ENCODE data around the gene HCN4. TPM values are rescaled to one million over a fixed set of nuclear protein-coding genes. Genes with fewer than 3 reads are reported as not detected.

The HCN4 gene
- total and polyA plus RNA-seq, 8 donors = 0.03 to 1.7 (median 0.18) TPM; not detected in 3

- 72 to 88% (median 78%) methylated on average over 6 of the region's 6 CpGs for WGBS, 5 donors
- TF ChIP-seq CTCF (IDR thresholded peaks at IDR 0.05) = no peak
- no peak for TF ChIP-seq POLR2A (IDR thresholded peaks at IDR 0.05)
- no peak for TF ChIP-seq POLR2AphosphoS5 (IDR thresholded peaks at IDR 0.05)
- TF ChIP-seq EP300 (IDR thresholded peaks at IDR 0.05) = no peak
- Histone ChIP-seq H3K27me3 (no peaks in the 10 kb centered on the region), H3K36me3 (peaks cover 7 to 95% (median 89%) of the 10 kb centered on the region in 4 donors), H3K27ac (peak overlapping the region in 1 of 5 donors; percentile 38), H3K4me3 (no peak overlapping the region), H3K4me1 (no peaks in the 10 kb centered on the region), H3K9me3 (no peaks in the 10 kb centered on the region)
- DNase-seq = no peak
- intact Hi-C loops (cut with DNase I; ENCODE audit: low total_unique reads) = no loop called here
These were observed 73.0 kb downstream of the HCN4 start for GRCh38 chr15:73295630-73296286.

GRCh38 chr15:73293773-73294172, 75.0 kb downstream of the HCN4 start:
- intact Hi-C loops (cut with DNase I; ENCODE audit: low total_unique reads) = no loop called here

GRCh38 chr15:73291441-73291840, 77.3 kb downstream of the HCN4 start:
- H3K4me1 ChIP-seq = no peaks in the 10 kb centered on the region
- WGBS, 5 donors = 85 to 100% (median 100%) methylated on average over 1 of the region's 1 CpG
- peaks cover 19 to 95% (median 90%) of the 10 kb centered on the region in 4 donors for H3K36me3 ChIP-seq
- no peaks in the 10 kb centered on the region for H3K9me3 ChIP-seq
- no peak overlapping the region for H3K27ac ChIP-seq
- intact Hi-C loops (cut with DNase I; ENCODE audit: low total_unique reads) = no loop called here
- no peak overlapping the region for H3K4me3 ChIP-seq
- no peak for DNase-seq
- H3K27me3 ChIP-seq = no peaks in the 10 kb centered on the region
- TF ChIP-seq POLR2A (IDR thresholded peaks at IDR 0.05) (no peak), POLR2AphosphoS5 (IDR thresholded peaks at IDR 0.05) (no peak), CTCF (IDR thresholded peaks at IDR 0.05) (no peak), EP300 (IDR thresholded peaks at IDR 0.05) (no peak)

More at GRCh38 chr15:73293773-73294172, 75.0 kb downstream of the HCN4 start:
- no peak for TF ChIP-seq EP300 (IDR thresholded peaks at IDR 0.05)
- TF ChIP-seq POLR2AphosphoS5 (IDR thresholded peaks at IDR 0.05) = no peak
- no peak for TF ChIP-seq POLR2A (IDR thresholded peaks at IDR 0.05)
- H3K36me3 ChIP-seq = peaks cover 19 to 95% (median 89%) of the 10 kb centered on the region in 4 donors
- H3K9me3 ChIP-seq = no peaks in the 10 kb centered on the region
- DNase-seq = peak in 1 of 2 donors; percentile 15
- WGBS, 5 donors = 49 to 56% (median 53%) methylated on average over 4 of the region's 4 CpGs
- H3K27ac ChIP-seq = no peak overlapping the region
- H3K27me3 ChIP-seq = no peaks in the 10 kb centered on the region
- no peak overlapping the region for H3K4me3 ChIP-seq
- H3K4me1 ChIP-seq = no peaks in the 10 kb centered on the region

- intact Hi-C loops (cut with DNase I; ENCODE audit: low total_unique reads) = no loop called here
- no peak for DNase-seq
- Histone ChIP-seq H3K4me1 (no peaks in the 10 kb centered on the region), H3K9me3 (no peaks in the 10 kb centered on the region), H3K27ac (no peak overlapping the region), H3K36me3 (peaks cover 19 to 99% (median 90%) of the 10 kb centered on the region in 4 donors), H3K4me3 (no peak overlapping the region), H3K27me3 (no peaks in the 10 kb centered on the region)
- 48 to 80% (median 63%) methylated on average over 1 of the region's 1 CpG for whole genome bisulfite sequencing, 5 donors
- TF ChIP-seq EP300 (IDR thresholded peaks at IDR 0.05) = no peak
- no peak for TF ChIP-seq POLR2A (IDR thresholded peaks at IDR 0.05)
- no peak for TF ChIP-seq POLR2AphosphoS5 (IDR thresholded peaks at IDR 0.05)
- no peak for TF ChIP-seq CTCF (IDR thresholded peaks at IDR 0.05)
These were observed 81.7 kb downstream of the HCN4 start for GRCh38 chr15:73287019-73287418.

GRCh38 chr15:73286311-73286710, 82.4 kb downstream of the HCN4 start:
- H3K36me3 ChIP-seq = peaks cover 19 to 99% (median 87%) of the 10 kb centered on the region in 4 donors
- H3K27me3 ChIP-seq = no peaks in the 10 kb centered on the region
- H3K9me3 ChIP-seq = no peaks in the 10 kb centered on the region
- H3K4me1 ChIP-seq = no peaks in the 10 kb centered on the region
- no peak overlapping the region for H3K27ac ChIP-seq
- intact Hi-C loops (cut with DNase I; ENCODE audit: low total_unique reads) = no loop called here
- WGBS, 5 donors = 78 to 90% (median 86%) methylated on average over 2 of the region's 2 CpGs
- H3K4me3 ChIP-seq = no peak overlapping the region
- TF ChIP-seq POLR2AphosphoS5 (IDR thresholded peaks at IDR 0.05) (no peak), CTCF (IDR thresholded peaks at IDR 0.05) (no peak), POLR2A (IDR thresholded peaks at IDR 0.05) (no peak), EP300 (IDR thresholded peaks at IDR 0.05) (no peak)
- no peak for DNase-seq
